Measurements from ENCODE around the gene CRBN.

The CRBN gene

GRCh38 chr3:3109407-3110298 is 69.8 kb downstream of the CRBN start:
- no peak for DNase-seq

DNA sequence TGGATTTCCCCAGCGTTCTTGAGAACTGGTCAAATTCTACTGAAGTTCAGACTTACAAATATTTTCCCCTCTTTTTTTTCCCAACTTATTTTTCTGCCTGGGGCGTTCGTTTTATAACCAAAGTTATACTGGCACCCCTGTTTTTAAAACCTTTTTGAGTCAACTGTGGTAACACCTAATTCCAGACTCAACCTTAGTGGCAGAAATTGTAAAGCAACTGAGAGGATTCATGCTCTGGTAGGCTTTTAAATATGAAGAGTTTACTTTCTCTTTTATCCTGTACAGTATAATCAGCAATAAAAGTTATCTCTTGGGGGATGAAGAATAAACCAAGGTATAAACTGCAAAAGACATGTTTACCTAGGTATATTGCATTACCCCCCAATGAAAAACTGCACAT is 71.6 kb downstream of the CRBN start:
- no peak for DNase-seq

GRCh38 chr3:3107181-3107580 is 72.3 kb downstream of the CRBN start:
- no peak for DNase-seq

GRCh38 chr3:3105815-3106214 is 73.7 kb downstream of the CRBN start:
- no peak for DNase-seq

DNA sequence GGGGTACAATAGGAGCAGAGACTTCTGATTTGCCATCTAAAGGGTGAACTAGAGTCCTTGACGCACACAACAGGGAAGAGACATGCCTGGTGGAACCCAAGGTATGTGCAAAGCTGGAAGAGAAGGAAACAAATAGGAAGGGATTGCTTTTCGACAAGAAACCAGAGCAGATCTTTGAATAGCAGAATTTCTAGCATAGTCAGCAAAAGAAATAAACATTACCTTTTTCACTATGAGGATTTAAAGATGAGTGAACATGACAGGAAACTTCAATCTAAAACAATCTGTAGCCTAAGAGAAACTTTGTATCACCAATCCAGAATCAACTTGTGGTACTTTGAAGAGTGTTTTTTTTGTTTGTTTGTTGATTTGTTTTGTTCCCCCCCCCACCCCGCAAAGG is 74.2 kb downstream of the CRBN start:
- no peak for DNase-seq

- DNase-seq = no peak
Observed at GRCh38 chr3:3102751-3103150, 76.7 kb downstream of the CRBN start.

DNA sequence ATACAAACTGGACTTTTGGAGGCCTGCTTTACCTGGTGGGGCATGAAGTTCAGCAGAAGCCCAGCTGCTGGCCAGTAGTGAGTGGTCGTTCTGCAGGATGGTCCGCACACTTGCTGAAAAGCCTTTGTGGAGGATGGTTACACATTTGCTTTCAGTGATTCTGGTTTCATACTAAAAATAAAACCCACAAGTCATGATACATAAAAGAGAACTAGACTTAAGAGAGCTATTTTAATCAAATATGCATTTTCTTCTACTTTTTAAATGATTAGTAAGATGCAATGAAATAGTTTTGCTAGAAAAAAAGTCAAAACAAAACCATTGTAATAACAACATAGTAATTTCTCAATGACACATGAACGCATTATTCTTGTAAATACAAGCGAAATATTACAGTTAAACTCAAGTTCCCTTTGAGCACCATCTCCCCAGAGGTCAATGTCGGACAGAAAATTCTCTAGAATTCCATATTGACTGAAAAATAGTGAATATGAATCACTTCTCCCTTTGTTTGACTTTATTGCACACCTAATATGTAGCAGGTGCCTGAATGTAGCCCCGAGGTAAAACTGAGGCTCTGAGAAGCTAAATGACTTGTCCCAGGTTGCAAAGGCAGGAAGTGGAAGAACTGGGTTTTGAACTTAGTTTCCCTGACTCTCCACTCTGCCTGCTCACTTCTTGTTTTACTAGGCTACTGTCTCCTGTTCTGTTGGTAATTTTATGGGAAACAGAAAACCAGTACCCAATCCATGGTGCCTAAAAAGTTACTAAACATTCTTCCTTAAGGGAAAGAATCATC is 77.6 kb downstream of the CRBN start:
- DNase-seq = no peak

All from CD4-positive, alpha-beta T cell treated with Interleukin-6 for 4 hours (primary cell).